ENCODE results near the gene CTAGE1.

Gene CTAGE1

DNA sequence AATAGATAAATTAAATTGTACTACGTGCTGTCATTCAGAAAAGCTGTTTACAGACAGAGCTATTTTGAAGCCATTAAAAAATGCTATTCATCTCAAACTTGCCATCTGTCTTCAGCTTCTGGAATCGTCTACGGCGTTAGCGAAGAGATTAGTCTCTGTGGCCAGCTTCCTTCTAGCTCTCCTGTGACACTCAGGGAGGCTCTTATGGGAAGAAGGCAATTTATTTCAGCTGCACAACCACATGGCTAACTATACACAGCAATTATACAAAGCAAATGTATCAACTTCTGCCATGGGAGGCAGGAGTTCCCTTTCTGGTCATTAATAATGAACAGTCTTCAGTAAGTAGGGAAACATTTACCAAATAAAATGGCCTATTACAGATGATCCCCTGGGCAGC, 6.3 kb downstream of the CTAGE1 start:
- no peaks in the 10 kb centered on the region for H3K9me2 ChIP-seq (replicated peaks; ENCODE audit: low read depth, low read length)
- no peak for TF ChIP-seq EZH2phosphoT487 (IDR thresholded peaks at IDR 0.05; ENCODE audit: borderline replicate concordance)
- no peak for TF ChIP-seq CTCF (conservative IDR thresholded peaks at IDR 0.05; ENCODE audit: low read length)

DNA sequence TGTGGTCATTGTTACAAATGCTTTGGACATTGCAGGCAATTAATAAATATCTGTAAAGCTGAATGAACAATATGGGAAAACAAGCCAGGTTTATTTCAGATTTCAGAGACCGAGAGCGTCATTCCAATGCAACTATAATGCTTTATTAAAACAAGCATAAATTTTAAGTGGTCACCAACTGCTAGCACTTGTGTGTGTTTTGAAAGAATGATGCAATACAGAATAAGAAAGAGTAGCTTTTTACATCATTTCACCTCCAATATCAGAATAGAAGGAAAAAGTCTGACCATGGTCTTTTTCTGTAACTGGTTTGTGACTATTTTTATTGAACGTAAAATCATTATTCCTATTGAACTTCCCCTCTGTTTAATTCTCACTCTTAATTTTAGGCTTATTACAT, 7.6 kb downstream of the CTAGE1 start:
- Histone ChIP-seq H3K9me2 (replicated peaks; ENCODE audit: low read depth, low read length) (no peaks in the 10 kb centered on the region), H2AFZ (ENCODE audit: low read length) (no peak overlapping the region), H3F3A (ENCODE audit: low read depth) (no peaks in the 10 kb centered on the region), H3K9me3 (ENCODE audit: insufficient read depth, low read depth, low read length) (peaks cover 3% of the 10 kb centered on the region; the same call in 1 of the 2 replicates), H3K4me2 (ENCODE audit: low read depth, low read length, poor library complexity, severe bottlenecking) (no peak overlapping the region), H3K79me2 (ENCODE audit: insufficient read depth, low read length) (no peaks in the 10 kb centered on the region), H3K4me1 (ENCODE audit: insufficient read depth, low read length, poor library complexity, severe bottlenecking) (no peaks in the 10 kb centered on the region), H3K9ac (ENCODE audit: low read depth, low read length, poor library complexity, severe bottlenecking) (no peak overlapping the region), H3K4me3 (ENCODE audit: low read length, poor library complexity, severe bottlenecking) (no peak overlapping the region), H4K20me1 (ENCODE audit: insufficient read depth, low read length, poor library complexity, severe bottlenecking) (no peaks in the 10 kb centered on the region), H3K27me3 (ENCODE audit: insufficient read depth, low read length, poor library complexity, severe bottlenecking) (no peaks in the 10 kb centered on the region), H3K36me3 (ENCODE audit: insufficient read depth, low read length) (no peaks in the 10 kb centered on the region)
- no peak for TF ChIP-seq CTCF (conservative IDR thresholded peaks at IDR 0.05; ENCODE audit: low read length)
- no peak for TF ChIP-seq EZH2phosphoT487 (IDR thresholded peaks at IDR 0.05; ENCODE audit: borderline replicate concordance)

More for the DNA sequence above, 6.3 kb downstream of the CTAGE1 start:
- H3K4me3 ChIP-seq (ENCODE audit: low read length, poor library complexity, severe bottlenecking) = no peak overlapping the region
- no peak overlapping the region for H2AFZ ChIP-seq (ENCODE audit: low read length)
- no peaks in the 10 kb centered on the region for H3K4me1 ChIP-seq (ENCODE audit: insufficient read depth, low read length, poor library complexity, severe bottlenecking)
- H3K36me3 ChIP-seq (ENCODE audit: insufficient read depth, low read length) = no peaks in the 10 kb centered on the region
- no peaks in the 10 kb centered on the region for H4K20me1 ChIP-seq (ENCODE audit: insufficient read depth, low read length, poor library complexity, severe bottlenecking)
- H3K9me3 ChIP-seq (ENCODE audit: insufficient read depth, low read depth, low read length) = no peaks in the 10 kb centered on the region; the same call in 1 of the 2 replicates
- no peaks in the 10 kb centered on the region for H3K27me3 ChIP-seq (ENCODE audit: insufficient read depth, low read length, poor library complexity, severe bottlenecking)
- no peaks in the 10 kb centered on the region for H3K79me2 ChIP-seq (ENCODE audit: insufficient read depth, low read length)
- H3K9ac ChIP-seq (ENCODE audit: low read depth, low read length, poor library complexity, severe bottlenecking) = no peak overlapping the region
- H3F3A ChIP-seq (ENCODE audit: low read depth) = no peaks in the 10 kb centered on the region
- no peak overlapping the region for H3K4me2 ChIP-seq (ENCODE audit: low read depth, low read length, poor library complexity, severe bottlenecking)

DNA sequence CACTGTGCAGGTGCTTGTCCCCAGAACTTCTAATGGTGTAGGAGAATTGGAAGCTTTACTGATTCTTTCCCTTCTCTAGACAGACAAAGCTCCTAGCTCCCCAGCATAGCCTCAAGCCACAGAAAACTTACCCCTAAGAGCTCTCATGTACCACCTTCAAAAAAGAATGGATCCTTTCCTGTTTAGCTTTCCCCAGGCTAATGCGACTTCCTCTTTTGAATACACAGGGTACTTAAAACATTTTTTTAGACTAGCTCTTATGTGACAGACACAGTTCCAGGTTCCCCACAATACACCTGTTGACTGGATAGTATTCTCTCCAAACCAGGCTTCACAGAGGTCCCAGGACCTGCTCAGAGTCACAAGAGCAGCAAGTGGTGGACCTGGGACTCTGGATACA, 8.3 kb downstream of the CTAGE1 start:
- no peak overlapping the region for H3K4me3 ChIP-seq (ENCODE audit: low read length, poor library complexity, severe bottlenecking)
- peaks cover 3% of the 10 kb centered on the region; the same call in 1 of the 2 replicates for H3K9me3 ChIP-seq (ENCODE audit: insufficient read depth, low read depth, low read length)
- H3K36me3 ChIP-seq (ENCODE audit: insufficient read depth, low read length) = no peaks in the 10 kb centered on the region
- no peak overlapping the region for H3K9ac ChIP-seq (ENCODE audit: low read depth, low read length, poor library complexity, severe bottlenecking)
- H4K20me1 ChIP-seq (ENCODE audit: insufficient read depth, low read length, poor library complexity, severe bottlenecking) = no peaks in the 10 kb centered on the region
- no peaks in the 10 kb centered on the region for H3K9me2 ChIP-seq (replicated peaks; ENCODE audit: low read depth, low read length)
- H3F3A ChIP-seq (ENCODE audit: low read depth) = no peaks in the 10 kb centered on the region
- no peak overlapping the region for H2AFZ ChIP-seq (ENCODE audit: low read length)
- H3K4me1 ChIP-seq (ENCODE audit: insufficient read depth, low read length, poor library complexity, severe bottlenecking) = no peaks in the 10 kb centered on the region
- no peaks in the 10 kb centered on the region for H3K27me3 ChIP-seq (ENCODE audit: insufficient read depth, low read length, poor library complexity, severe bottlenecking)
- no peaks in the 10 kb centered on the region for H3K79me2 ChIP-seq (ENCODE audit: insufficient read depth, low read length)
- TF ChIP-seq EZH2phosphoT487 (IDR thresholded peaks at IDR 0.05; ENCODE audit: borderline replicate concordance) (no peak), CTCF (conservative IDR thresholded peaks at IDR 0.05; ENCODE audit: low read length) (no peak)
- no peak overlapping the region for H3K4me2 ChIP-seq (ENCODE audit: low read depth, low read length, poor library complexity, severe bottlenecking)
